Measurements from ENCODE around the gene SEC61A1.

- TF ChIP-seq CTCF (conservative IDR thresholded peaks at IDR 0.05; ENCODE audit: low read depth, low read length) (no peak), EZH2 (IDR thresholded peaks at IDR 0.05; ENCODE audit: low read length, unreplicated experiment) (no peak), EZH2phosphoT487 (IDR thresholded peaks at IDR 0.05; ENCODE audit: borderline replicate concordance, low read length) (no peak)
These were observed 37.7 kb upstream of the SEC61A1 start for GRCh38 chr3:128014548-128014947.
